Activated CD8-positive, alpha-beta memory T cell treated with anti-CD3 and anti-CD28 coated beads for 36 hours (primary cell): Measurements from ENCODE around the gene LMBRD2. TPM values are rescaled to one million over a fixed set of nuclear protein-coding genes. Genes with fewer than 3 reads are reported as not detected.
"Not testable (repeated sequence)": the region's sequence is repeated elsewhere in the genome, so short reads cannot be mapped to it uniquely, and the experiment has no call there.

ENCODE experiments used
- CTCF ChIA-PET: fragments of 350-600 bp; sonication (Branson Sonifier 250); formaldehyde crosslinking; loops from one replicate; lab custom pipeline; 2021; ENCODE audit warnings: antibody characterized with exemption; lab: Charles Lee
- POLR2A ChIA-PET: fragments of 350-600 bp; sonication (Branson Sonifier 250); formaldehyde crosslinking; loops from one replicate; lab custom pipeline; 2021; ENCODE audit warnings: antibody characterized with exemption; lab: Charles Lee
- total RNA-seq, 2 experiments: library from RNA; stranded (reverse); gene quantifications; one replicate each; pipeline ENCODE4 v1.2.3, GENCODE V29; 2021

The LMBRD2 gene
- total RNA-seq, 2 experiments from 2014 or later = 11.9 to 12.0 TPM

DNA sequence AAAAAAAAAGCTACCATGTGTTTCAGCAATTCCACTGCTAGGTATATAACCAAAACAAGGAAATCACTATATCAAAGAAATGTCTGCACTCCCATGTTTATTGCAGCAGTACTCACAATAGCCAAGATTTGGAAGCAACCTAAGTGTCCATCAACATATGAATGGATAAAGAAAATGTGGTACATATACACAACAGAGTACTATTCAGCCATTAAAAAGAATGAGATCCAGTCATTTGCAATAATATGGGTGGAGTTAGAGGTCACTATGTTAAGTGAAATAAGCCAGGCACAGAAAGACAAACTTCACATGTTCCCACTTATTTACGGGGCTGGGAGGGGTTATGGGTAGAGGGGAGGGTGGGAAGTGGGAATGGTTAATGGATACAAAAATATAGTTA, 18.7 kb downstream of the LMBRD2 start:
- POLR2A ChIA-PET, CTCF ChIA-PET: not testable (repeated sequence)

DNA sequence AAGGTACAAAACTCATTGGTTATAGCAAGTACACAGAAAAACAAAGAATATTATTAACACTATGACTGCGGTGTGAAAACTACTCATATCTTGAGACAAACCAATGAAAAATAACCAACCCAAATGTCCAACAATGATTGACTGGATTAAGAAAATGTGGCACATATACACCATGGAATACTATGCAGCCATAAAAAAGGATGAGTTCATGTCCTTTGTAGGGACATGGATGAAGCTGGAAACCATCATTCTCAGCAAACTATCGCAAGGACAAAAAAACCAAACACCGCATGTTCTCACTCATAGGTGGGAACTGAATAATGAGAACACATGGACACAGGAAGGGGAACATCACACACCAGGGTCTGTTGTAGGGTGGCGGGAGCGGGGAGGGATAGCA, 22.0 kb downstream of the LMBRD2 start:
- CTCF ChIA-PET, POLR2A ChIA-PET: not testable (repeated sequence)

DNA sequence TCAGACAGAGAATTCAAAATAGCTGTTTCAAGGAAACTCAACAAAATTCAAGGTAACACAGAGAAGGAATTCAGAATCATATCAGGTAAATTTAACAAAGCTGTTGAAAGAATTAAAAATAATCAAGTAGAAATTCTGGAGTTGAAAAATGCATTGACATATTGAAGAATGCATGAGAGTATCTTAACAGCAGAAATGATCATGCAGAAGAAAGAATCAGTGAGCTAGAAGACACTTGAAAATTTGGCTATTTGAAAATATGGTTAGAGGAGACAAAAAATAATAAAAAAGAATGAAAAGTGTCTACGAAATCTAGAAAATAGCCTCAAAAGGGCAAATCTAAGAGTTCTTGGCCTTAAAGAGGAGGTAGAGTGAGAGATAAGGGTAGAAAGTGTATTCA, 22.9 kb downstream of the LMBRD2 start:
- ChIA-PET CTCF (no interaction called here), POLR2A (no interaction called here)

DNA sequence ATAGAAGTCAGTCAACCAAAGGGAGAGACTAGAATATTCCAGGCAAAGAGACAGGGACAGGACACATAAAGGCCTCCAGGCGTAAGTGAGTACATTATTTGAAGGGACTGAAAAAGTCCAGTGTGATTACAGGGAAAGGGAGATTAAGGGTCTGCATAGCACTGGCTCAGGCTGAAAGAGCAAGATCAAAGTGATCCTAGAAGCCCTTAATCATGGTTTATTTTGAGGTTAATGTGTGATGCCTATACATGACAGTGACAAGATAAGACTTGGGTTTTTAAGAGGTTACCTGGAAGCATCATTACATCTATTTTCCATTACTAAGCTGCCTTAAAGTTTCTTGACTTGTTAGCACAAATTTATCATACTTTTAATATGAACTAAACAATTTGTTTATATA, 25.8 kb downstream of the LMBRD2 start:
- CTCF ChIA-PET = interaction anchor here (1.1 kb wide), 1 partner anchor 46 kb away, joined by 3 read pairs; no protein-coding TSS in a partner anchor
- POLR2A ChIA-PET = no interaction called here

DNA sequence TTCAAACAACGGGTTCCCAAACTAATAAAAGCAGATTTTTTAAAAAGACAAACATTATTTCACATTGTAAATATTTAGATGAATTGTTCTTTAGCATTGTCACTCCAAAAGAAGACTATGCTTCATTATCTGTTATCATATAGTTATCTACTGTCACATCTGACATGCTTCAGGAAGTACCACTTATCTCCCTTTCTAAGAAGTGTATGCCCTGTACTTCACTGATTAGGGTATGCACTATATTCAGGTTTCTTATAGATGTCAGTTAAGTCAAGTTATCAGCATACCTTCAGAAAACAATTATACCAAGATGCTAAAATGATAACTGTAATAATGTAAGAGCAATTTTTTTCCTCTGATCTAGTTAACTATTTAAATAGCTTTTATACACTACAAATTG, 40.4 kb downstream of the LMBRD2 start:
- ChIA-PET POLR2A (no interaction called here), CTCF (no interaction called here)

DNA sequence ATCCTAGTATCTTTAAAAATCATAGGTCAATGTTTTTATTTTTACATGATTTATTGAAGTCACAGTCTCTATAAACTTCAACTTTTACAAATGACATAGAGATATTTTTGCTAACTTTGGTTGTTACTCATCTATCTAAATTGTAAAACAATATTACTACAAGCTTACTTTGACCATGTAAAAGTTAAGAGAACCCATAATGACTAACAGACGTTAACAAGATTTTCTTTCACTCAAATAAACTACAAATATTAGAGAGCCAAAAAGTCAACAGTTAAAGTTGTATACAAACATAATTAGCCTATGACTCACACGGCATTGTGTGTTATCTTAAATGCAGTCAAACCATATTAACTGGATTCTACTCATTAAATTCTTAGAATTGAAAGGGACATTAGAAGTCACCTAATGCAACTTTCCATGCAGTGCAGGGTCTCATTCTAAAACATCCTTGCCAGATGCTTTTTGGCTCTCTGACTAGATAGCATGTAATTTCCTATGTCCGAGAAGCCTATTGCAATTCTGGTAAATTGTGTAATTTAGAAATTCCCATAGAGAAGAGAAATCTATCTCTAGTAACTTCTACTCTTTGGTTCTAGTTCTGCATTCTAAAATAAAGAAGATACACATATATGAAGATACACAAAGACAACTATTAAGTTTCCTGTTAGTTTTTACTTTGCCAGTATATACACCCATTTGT, 42.8 kb downstream of the LMBRD2 start:
- ChIA-PET CTCF (no interaction called here), POLR2A (no interaction called here)

DNA sequence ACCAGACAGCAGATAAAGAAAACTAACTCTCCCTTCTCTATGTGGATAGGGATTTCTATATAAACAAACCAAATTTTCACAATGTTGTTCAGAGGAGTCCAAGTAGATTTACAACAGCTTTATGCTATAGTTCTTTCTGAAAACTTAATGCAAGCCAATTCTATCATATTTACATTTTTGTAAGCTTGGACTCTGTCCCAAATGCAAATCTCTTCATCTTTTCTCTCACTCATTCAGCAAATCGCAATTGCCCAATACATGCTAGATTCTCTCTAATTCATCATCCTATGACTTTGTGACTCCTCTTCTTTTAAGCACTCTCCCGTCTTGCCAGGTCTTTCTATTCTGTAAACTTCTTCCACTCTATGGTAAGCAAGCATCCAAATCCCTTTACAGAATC, 45.9 kb downstream of the LMBRD2 start:
- ChIA-PET POLR2A (no interaction called here), CTCF (no interaction called here)

DNA sequence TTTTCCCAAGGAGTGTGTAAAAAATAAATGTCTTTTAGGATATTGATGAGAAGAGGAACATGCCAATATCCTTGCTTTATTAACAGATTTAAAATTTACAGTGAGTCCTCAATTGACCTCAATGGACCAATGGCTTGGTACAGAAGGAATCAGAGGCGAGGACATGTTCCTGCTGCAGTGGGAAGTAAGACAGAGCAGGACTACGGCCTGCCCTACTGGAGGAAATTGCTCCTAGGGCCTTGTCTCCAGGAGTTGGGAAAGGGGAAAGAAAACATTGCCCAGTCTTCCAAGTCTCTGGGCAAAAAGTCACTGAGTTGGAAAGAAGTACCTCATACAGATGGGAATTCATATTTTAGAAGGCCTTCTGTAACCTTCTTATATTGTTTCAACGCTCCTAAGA, 51.9 kb downstream of the LMBRD2 start:
- POLR2A ChIA-PET = no interaction called here
- CTCF ChIA-PET = no interaction called here

DNA sequence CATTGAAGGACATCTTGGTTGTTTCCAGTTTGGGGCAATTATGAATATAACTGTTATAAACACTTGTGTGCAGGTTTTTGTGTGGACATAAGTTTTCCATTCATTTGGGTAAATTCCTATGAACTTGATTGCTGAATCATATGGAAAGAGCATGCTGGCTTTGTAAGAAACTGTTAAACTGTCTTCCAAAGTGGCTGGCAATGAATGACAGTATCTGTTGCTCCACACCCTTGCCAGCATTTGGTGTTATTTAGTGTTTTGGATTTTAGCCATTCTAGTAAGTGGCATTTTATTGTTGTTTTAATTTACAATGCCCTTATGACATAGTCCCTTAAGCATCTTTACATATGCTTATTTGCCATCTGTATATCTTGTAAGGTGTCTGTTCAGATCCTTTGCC, 55.2 kb downstream of the LMBRD2 start:
- ChIA-PET CTCF (no interaction called here), POLR2A (no interaction called here)

DNA sequence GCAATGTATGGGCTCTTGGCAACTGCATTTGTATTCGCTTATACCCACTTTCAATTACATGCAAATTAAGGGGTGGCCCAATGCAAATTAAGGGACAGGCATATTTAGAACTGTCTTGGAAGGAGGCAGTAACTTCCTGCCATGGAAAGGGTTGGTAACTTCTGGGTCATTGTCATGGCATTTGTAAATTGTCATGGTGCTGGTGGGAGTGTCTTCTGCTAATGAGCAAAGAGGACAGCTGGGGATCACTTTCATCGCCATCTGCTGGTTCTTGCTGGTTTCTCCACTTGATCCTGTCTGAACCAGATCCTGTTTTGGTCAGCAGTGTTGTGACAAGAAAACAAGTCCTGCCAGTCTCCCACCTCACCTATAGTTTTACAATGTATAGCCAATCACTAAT, 61.7 kb downstream of the LMBRD2 start:
- ChIA-PET POLR2A (no interaction called here), CTCF (interaction anchor here (1.6 kb wide), 1 partner anchor 11 kb away, joined by 5 read pairs; no protein-coding TSS in a partner anchor)

DNA sequence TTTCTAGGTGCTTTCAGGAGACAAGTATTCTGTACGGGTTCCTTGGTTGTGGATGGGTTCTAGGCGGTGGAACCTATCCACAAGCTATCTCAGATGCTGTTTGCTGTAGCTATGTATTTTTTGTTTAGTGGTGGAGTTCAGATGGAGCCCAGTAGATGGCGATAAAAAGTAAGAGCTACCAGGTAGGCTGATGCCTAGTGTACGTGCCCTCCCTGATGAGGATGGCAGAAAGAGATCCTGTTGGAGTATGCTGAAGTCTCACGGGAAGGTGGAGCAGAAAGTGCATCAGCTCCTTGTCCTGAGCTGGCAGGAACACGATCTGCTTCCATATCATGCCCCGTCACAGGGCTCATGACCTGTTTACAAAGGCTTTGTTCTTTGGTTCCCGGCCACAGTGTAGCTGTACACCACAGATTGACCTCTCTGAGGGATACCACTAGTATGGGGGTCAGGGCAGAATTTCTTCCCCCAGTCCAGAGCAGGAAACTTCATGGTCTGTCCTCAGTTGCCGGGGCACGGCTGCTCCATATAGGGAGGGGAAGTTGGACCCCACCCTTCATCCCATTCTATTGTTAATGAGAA, 72.4 kb downstream of the LMBRD2 start:
- ChIA-PET CTCF (interaction anchor here (0.5 to 2.3 kb wide), 12 partner anchors 8 to 350 kb away, joined by 3 to 6 read pairs (median 3); partner anchors contain the start of gene UGT3A2), POLR2A (no interaction called here)

DNA sequence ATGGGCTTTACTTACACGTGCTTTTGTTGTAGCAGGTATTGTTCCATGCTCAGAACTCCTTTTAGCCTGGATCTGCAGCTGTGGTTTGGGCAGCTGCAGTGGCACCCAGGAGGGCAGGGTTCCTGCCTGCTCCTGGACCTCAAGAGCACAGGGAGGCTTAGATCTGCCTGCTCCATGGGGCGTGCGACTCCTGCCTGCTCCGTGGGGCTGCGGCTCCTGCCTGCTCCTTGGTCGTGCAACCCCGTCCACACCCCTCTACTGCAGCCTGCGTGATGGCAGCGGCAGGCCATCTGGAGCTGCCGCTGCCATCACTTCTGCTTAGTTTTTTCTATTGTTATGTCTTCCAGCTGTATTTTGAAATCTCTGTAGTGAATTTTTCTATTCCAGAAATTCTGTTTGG, 73.3 kb downstream of the LMBRD2 start:
- ChIA-PET POLR2A (no interaction called here), CTCF (interaction anchor here (0.6 to 2.3 kb wide), 8 partner anchors 7 to 226 kb away, joined by 3 to 6 read pairs (median 3); partner anchors contain the start of gene UGT3A2)

DNA sequence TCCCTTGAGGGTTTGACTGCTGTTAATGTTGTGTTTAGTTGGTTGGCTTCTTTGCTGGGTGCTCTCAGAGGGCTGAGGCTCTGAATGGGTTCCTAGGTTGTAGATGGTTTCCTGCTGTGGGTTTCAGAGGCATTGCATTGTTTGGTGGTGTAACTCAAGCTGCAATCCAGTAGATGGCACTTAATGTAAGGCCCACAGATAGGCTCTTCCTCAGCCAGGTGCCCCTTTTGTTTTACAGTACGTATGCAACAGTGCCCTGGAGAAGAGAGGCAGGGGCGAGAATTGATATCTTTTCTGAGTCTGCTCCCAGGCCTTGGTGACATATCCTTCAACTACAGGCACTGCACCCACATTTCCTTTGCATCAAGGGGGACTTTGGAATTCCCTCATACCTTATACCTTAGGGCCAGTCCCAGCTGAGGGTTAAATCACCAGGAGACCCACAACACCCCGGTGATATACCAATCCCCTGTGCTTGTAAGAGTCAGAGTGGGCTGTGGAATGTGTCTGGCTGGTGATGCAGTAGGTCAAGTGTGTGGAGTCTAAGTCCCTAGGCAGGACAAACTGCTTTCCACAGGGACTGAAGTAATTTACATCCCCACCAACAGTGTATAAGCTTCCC, 78.0 kb downstream of the LMBRD2 start:
- ChIA-PET POLR2A (no interaction called here), CTCF (interaction anchor here (0.6 kb wide), 1 partner anchor 11 kb away, joined by 3 read pairs; no protein-coding TSS in a partner anchor)

DNA sequence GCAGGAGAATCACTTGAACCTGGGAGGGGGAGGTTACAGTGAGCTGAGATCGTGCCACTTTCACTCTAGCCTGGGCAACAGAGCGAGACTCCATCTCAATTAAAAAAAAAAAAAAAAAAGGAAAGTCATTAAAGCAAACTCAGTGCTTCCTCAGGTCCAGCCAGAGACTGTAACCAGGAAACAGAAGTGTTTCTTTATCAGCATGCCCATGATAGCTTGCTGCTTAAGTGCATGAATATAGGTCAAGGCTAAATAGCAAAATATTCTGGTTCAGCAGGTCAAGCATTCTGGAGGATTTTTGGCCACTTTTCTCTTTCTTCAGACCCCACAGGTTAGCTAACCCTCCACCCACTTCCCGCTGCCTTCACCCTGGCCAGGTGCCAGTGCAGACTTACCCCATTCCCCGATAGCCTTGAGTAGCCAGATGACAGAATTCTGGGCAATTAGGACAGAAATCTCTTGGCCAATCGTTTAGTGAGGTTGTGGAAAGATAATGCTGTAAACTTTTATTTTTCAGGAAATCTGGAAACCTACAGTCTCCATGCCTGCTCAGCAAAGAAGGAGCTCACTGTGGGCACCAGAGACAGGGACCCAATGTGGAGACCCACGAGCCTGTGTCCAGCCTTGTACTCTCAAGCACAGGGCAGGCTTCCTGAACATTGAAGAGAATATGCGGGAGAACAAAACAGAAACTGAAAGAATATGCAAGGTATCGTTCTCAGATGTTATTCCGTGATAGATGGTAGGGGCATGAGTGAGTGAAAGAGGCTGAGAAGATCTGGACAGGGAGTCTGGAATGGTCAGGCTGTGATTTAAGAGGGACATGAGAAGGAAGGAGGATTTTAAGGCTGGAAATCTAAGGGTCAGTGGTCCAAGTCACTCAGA, 80.8 kb downstream of the LMBRD2 start:
- ChIA-PET POLR2A (no interaction called here), CTCF (interaction anchor here (0.7 to 1.0 kb wide), 2 partner anchors 8 to 119 kb away, joined by 3 to 4 read pairs; no protein-coding TSS in a partner anchor)

DNA sequence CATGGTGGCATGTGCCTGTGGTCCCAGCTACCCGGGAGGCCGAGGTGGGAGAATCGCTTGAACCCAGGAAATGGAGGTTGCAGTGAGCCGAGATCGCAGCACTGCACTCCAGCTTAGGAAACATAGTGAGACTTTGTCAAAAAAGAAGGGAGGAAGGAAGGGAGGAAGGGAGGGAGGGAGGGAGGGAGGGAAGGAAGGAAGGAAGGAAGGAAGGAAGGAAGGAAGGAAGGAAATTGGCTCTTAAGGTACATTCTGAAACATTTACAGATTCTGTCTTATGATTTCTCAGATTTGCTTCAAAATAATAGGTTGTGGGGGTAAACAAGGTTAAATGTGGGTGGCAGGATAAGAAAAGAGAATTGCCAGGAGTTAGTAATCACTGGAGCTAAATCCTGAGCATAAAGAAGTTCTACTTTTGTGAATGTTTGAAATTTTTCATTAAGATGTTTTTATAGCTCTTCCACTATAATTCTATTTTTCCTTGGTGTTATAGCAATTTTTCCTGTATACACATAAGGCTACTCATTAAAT, 82.9 kb downstream of the LMBRD2 start:
- CTCF ChIA-PET = no interaction called here
- POLR2A ChIA-PET = no interaction called here

DNA sequence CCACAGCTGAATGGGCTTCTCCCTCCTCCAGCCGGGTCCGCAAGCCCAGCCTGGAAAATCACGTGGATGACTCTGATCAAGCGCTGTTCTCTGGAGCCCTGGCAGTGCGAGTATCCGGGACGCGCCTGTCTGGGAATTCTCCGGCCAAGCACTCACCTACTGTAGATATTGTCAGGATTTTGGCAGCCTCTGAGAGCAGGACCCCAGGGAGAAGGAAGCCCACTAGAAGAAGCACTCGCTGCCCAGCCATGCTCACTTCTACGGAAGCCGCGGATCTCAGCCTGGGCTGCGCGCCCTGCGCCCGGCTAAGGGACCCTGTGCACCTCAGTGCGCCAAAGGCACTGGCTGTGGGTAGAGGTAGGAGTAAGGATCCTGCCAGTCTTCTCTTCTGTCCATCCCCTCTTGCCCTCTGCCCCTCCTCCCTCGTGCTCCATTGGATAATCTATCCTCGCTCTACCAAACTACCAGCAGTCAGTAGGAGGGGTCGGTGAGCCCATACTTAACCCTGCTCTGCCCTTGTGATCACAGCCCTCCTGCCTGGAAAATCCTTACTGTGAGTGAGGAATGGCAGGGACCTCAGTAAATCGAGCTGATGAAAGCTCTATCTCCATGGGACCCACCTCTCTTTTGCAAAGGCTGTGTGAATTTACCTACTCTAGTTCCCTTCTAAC, 85.0 kb downstream of the LMBRD2 start, which contains the start of gene UGT3A2:
UGT3A2 (minus strand) TSS at position 343 of the 671 bp plus-strand sequence; CDS start at position 250, 93 bp downstream.
- ChIA-PET CTCF (interaction anchor here (1.0 kb wide), 1 partner anchor 13 kb away, joined by 4 read pairs; no protein-coding TSS in a partner anchor), POLR2A (no interaction called here)

DNA sequence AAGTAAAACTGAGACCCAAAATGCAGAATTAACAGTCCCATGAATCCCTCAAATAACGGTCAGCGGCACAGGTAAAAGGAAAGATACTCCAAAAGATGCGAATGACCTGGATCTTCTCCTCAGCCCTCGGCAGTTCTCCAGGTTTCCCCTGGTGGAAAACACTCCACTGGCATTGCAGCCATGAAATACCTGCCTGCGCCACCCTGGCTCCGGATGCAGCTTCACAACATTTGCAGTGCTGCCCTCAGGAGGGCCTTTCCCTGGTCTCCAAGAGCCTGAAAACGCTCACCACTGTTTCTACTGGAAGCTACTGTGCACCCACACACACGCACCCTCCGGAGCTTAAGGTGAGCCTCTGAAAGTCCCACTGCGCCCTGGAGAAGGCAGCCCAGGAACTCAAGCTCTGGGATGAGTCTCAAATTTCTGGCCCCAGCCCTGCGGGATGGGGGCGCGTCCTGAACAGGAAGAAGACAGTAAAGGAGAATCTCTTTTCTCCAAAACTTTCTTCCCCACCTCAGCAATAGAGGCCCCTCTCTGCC, 85.6 kb downstream of the LMBRD2 start:
- POLR2A ChIA-PET = no interaction called here
- CTCF ChIA-PET = no interaction called here

DNA sequence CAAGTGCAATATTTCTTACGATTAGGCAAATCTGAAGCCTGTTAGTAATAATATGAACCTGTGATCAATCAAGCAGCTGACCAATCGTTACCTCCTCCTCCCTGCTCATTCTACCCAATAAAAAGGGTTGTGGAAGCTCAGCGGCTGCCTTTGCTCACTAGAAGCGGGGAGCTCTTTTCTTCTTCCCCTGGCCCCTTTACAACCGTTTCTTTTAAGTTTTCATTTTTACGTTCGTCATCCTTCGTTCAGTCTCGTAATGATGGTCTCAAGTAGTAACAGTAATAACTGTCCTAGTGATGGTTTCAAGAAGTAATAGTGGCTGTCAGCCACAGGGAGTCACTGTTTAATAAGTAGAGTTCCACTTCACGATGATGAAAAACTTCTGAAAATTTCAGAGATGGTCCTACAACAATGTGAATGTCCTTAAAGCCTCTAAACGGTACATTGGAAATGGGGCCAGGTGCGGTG, 91.2 kb downstream of the LMBRD2 start:
- POLR2A ChIA-PET = no interaction called here
- CTCF ChIA-PET = no interaction called here
